ENCODE measurements around the gene TIAL1.
"Not testable (repeated sequence)": the region's sequence is repeated elsewhere in the genome, so short reads cannot be mapped to it uniquely, and the experiment has no call there.

TIAL1 gene

DNA sequence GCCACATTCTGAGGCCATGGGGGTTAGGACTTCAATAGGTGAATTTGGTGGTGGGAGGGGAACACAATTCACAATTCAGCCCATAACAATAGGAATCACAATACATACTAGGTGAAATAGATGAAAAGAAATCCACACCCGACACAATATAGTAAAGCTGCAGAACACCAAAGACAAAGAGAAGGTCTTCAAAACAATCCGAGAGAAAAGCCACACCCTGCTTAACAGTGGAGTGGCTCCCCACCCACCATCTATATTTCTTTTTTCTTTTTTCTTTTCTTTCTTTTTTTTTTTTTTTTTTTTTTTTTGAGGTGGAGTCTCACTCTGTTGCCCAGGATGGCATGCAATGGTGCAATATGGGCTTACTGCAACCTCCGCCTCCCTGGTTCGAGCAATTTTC lies 14.7 kb upstream of the TIAL1 start:
- DNase-seq, result no peak

DNA sequence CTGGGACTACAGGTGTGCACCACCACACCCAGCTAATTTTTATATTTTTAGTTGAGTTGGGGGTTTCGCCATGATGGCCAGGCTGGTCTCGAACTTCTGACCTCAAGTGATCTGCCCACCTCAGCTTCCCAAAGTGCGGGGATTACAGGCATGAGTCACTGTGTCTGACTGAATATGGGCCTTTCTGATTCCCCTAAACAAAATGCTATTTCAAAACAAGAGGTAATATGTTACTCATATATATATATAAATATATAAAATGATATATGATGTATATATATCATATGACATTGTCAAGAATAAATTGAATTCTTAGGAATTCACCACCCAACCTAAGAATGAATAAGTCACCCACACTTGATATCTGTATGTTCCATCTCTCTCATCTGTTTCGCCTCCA lies 12.8 kb upstream of the TIAL1 start:
- DNase-seq, result no peak

DNA sequence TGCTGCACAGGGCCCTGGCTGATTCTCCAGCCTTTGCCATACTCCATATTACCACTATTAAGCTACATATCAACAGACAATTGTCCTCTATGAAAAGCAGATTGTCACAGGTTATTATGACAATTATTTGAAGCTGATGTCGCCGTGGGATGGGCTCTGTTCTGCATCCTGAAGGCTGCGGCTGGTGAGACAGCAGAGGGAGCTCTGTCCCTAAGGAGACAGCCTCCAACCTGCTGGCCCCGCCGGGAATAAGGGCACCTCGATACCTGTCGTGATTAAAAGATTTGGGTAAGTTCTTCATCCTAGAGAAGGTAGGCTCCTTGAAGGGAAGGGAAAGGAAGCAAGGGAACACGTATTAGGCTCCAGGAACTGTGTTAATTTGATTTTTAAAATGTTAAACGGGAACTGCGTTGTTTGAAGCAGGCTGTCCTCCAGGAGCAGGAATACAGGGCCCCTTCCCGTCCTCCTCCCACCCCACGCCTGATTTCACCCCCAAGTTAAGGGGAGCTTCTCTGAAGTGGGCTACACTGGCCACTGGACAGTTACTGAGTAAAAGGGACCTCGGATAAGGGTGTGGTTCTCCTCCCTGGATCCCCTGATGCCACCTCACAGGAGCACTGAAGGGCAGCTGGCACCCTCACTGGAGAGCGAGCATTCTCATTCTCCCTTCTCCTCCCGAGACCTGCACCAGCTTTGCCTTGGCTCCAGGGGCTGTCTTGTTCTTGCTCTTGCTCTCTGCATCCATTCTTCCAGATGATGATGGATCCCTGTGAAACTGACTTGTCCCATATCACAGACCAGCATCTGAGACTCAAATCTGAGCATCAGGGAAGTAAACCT lies 11.8 kb upstream of the TIAL1 start:
- no peak for DNase-seq

DNA sequence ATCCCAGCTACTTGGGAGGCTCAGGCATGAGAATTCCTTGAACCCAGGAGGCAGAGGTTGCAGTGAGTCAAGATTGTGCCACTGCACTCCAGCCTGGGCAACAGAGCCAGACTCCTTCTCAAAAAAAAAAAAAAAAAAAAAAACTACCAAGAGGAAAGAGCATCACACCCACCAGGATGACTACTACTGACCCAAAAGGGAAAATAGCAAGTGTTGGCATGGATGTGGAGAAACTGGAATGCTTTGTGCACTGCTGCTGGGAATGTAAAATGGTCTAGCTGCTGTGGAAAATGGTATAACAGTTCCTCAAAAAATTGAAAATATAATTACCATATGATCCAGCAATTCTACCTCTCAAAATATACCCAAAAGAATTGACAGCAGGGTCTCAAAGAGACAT lies 7.7 kb upstream of the TIAL1 start:
- no peak for DNase-seq

DNA sequence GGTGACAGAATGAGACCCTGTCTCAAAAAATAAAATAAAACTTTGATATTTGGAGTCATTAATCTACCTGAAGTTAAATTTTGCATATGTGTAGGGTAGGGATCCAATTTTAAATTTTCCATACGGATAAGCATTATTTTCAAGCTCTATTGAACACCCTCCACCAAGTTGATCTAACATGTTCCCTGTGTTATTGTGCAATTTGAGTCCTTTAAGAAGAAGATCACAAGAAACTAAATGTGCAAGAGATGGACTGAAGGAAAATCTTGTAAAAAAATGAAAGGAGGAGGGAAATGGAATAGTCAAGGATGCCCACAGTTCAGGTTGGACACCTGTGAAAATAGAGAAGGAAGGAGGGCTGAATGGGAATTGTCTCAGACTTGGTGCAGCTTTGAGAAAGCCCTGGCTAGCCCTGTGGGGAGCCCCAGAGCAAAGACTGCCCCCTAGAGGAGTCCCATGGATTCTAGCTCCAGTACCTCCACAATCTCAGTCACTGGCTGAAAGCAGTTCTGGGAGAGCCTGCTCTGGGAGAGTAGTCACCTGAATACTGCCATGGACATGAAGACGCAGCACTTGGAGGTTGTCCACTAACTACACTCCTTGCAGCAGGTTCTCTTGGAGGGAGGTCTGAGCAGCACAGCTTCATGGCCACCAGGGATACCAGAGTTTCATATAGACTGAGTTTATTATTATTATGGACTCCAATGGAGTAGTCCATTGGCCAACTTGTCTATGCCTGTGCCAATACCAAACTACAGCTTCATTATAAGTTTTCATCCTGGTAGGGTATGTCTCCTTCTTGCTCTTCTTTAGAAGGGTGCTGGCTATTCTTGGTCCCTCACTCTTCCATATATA lies 5.7 kb upstream of the TIAL1 start:
- DNase-seq, result no peak

DNA sequence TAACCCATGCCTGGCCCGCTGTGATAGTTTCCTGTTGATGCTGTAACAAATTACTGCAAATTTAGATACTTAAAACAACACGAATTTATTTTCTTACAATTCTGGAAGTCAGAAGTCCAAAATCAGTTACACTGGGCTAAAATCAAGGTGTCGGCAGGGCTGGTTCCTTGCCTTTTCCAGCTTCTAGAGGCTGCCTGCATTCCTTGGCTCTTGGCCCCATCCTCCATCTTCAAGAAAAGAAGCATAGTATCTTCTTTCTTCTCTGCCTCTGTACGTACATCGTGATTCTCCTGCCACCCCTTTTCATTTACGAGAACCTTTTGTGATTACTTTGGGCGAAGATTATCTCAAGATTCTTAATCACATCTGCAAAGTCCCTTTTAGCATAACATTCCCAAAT lies 1.6 kb upstream of the TIAL1 start:
- no peak for DNase-seq

DNA sequence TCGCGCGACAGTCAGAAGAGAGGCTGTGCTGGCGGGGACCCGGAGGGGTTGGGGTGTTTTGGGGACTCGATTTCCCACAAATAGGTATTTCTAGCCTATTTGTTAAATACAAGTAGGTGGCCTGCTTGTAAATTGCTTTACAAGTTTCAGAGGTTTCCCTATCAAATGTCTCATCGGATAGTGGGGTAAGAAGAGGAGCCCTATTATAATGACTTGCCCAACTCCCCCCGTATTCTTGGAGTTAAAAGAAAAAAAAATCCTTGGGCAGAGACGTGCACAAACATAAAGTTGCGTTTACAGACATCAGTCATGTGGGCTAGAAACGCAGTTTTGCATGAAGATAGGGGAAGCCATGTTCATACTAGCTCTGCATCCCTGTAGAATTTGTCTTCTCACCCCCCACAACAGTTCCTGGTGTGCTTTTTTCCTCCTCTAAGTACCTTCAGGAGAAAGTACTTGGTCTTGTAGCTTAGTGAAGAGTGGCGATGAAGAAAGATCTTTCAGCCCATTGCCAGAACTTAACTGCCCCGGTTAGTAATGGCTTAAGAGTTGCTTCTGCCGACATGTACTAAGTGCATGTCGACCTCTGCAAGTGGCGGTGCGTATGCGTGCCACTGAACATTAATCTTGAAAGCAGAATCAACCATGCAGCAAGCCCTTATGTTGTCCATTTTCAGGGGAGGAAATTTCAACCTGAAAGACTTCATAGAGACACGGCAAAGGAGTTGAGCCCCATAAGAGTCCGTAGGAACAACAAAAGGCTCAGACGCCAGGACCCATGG lies 832 bp upstream of the TIAL1 start:
- no peak for DNase-seq

DNA sequence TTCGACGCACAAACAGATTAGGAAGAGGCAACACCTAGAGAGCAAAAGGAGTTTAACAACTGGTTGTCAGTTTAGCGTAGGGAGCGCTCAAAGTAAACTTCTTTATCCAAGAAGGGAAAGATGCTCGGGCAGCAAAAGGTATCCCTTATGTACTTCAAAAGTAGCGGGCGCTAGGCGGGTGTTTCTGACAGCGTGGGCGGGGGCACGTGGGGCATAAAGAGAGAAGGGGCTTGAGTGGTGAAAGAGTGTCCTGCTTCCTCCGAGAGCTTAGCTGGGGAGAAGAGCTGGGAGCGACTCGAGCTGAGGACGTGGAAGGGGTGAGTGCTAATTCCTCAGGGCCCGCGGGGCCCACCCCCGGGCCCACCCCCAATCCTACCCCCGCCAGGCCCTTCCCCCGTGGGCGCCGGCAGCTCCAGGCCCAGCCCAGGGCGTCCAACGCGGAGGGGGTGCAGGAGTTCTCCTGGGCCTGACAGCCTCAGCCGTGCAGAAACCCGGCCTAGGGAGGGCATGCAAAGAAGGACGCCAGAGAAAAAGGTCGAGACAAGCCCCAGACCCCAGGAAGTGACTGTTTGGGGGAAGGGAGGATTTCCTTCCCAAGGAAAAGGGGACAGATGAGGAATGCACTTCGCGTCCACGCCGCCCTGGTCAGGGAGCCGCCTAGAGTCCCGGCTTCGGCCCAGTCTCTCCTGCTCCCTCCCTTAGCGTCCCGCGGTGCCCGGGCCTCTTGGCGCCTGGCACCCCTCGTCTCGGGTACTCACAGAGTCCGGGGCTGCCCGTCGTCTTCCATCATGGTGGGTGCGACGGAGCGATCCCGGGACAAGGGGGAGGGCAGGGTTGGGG lies 868 bp downstream of the TIAL1 start:
- DNase-seq, result no peak

DNA sequence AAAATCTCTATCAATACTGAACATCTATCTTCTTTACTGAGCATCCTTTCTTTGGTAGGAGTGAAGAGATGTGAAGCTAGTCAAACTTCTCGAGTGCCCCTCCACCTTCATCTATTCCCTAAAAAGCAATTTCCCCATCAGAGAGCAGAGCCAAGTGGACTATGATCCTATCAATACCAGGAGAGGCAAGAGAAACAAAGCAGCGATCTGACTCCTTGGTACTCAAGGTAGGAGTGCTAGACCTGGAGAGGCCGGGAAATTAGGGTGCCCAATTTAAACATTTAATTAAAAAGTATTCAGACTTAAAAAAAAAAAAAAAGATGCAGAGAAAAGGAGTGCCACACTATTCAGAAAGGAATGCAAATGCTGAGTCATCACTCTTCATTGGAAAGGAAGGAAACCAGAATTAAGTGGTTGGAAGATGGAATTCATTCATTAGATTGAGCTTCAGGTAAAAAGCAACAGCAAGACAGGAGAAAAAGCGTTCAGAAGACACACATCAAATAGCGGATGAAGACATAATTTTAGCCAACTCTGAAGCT lies 1.6 kb downstream of the TIAL1 start:
- DNase-seq, result no peak

DNA sequence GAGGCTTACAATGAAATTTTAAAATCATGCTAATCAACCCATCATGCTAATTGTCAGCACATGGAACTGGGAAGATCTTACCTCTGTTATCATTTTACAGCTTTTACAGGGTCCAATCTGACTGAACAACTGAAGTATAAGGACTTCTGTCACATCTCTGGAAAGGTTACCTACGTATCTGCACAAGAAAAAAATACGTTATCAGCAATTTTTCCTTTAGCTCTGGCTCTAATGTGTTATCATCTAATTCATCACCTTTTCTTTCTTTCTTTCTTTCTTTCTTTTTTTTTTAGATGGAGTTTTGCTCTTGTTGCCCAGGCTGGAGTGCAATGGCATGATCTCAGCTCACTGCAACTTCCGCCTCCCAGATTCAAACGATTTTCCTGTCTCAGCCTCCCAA lies 8.7 kb downstream of the TIAL1 start:
- DNase-seq, result no peak

DNA sequence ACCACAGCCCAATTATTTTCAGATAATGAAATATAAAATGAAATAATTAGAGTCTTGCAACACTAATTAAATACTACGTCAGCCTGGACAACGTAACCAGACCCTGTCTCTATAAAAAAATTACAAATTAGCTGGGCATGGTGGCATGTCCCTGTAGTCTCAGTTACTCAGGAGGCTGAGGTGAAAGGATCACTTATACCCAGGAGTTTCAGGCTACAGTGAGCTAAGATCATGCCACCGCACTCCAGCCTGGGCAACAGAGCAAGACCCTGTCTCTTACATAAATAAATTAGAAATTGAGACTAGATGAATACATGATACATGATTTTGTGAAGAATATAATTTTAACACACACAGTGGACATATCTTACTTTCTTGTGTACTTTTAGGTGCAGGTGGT lies 18.4 kb downstream of the TIAL1 start:
- no peak for DNase-seq

DNA sequence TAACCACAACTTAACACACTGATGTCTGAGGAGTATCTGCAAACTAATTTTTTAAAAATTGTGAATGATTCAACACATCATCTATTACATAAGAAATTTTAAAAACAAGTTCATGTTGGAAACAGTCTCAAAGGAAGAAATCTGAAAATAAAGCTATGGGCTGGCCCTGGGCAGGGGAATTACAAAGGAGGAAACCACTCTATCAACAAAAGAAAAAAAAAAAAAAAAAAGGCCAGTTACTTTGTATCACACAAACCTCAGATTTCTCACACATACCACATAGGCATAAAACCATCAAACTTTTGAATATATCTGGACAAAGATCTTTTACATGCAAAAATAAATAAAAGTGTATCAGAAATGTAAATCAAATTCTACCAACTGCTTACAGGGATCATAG lies 20.8 kb downstream of the TIAL1 start:
- no peak for DNase-seq

DNA sequence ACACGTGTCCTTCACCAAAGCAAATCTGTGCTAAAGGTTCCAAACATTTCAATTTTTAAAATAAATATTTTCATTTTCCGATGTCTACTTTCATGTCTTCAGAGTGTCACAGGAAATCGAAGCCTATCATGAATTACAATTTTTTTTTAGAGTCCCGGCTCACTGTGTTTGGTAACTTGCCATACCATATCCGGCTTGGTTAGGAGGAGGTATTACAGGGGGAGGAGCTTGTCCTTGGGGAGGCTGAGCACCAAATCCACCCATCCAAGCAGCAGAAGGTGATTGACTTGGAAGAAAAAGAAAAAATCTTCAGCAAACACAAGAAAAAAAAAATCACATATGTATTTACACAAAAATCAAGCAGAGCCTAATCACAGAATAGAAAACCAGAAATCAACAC lies 21.3 kb downstream of the TIAL1 start:
- no peak for DNase-seq

DNA sequence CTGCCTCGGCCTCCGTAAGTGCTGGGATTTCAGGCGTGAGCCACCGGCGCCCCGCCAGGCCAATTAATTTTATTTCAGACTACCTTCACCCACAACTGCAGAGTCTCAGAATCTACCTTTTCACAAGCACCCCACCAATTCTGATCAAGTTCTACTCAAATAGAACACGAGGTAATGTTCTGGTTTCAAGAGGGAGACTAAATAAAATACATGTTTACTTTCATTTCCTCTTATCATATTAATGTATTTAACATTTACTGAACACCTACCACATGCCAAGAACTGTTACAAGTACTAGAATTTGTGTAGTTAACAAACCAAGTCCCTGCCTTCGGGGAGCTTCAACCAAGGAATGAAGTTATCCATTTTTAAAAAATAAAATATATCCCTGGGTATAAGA lies 28.8 kb downstream of the TIAL1 start:
- no peak for DNase-seq

DNA sequence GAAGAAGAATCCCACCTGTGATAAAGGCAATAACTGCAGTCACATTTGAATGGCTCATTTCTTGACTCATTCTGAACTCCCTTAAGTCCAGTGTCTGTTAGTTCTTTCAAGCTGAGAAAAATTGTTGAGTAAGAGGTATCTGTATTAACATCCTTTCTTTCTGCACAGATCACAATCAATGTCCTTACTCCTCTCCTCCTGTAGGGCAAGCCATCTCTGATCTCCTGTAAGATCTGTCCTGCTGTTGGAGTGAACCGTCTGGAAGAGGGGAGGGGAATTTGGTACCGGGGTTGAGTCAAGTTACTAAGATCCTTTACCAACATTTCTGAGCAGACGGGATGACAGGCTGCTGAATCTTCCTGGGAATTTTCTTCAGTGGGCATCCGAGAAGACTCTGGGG lies 34.7 kb downstream of the TIAL1 start:
- DNase-seq, result no peak

DNA sequence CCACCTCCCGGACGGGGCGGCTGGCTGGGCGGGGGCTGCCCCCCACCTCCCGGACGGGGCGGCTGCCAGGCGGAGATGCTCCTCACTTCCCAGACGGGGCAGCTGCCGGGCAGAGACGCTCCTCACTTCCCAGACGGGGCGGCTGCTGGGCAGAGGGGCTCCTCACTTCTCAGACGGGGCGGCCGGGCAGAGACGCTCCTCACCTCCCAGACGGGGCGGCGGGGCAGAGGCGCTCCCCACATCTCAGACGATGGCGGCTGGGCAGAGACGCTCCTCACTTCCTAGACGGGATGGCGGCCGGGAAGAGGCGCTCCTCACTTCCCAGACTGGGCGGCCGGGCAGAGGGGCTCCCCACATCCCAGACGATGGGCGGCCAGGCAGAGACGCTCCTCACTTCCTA lies 37.3 kb downstream of the TIAL1 start:
- not testable (repeated sequence) for DNase-seq

DNA sequence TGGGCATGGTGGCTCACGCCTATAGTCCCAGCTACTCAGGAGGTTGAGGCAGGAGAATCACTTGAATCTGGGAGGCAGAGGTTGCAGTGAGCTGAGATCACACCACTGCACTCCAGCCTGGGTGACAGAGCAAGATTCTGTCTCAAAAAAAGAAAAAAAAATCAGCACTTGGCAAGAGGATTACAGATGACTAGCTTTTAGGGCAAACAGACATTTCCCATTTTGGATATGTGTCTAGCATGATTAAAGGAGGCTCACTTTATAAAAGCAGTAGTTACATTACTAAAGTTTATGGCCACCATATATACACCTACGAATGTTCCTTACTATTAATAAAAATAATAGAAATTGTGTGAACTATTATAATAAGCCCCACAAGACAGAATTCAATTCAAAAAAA lies 40.7 kb downstream of the TIAL1 start:
- DNase-seq, result not testable (repeated sequence)

DNA sequence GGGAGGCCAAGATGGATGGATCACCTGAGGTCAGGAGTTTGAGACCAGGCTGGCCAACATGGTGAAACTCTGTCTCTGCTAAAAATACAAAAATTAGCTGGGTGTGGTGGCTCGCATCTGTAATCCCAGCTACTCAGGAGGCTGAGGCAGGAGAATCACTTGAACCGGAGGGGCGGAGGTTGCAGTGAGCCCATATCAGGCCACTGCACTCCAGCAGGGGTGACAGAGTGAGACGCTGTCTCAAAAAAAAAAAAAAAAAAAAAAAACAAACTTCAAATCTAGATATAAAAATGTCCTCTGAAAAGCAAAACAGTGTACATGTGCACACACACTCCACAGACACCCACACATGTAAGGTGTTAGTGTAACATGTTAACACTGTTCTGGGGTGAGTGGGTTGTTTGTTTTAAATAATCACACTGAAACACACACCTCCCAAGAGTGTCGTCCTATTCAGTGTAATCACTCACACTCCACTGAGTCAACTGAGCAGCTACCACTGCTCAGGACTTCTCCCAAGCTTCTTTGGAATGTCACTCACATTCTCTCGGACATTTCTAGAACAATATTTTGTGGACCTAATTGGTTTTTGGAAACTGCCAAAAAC lies 41.5 kb downstream of the TIAL1 start:
- no peak for DNase-seq

DNA sequence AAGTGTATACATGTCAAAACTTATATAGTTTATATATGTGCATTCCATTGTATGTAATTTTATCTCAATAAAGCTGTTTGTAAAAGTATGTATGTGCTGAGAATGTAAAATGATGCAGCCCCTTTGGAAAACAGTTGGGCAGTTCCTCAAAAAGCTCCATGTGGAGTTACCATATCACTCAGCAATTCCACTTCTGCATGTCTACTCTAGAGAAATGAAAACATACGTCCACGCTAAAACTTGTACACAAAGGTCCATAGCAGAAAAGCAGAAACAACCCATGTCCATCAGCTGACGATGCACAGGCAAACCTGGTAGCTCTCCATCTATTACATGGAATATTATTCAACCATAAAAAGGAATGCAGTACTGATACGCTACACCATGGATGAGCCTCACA lies 45.9 kb downstream of the TIAL1 start:
- DNase-seq, result no peak

DNA sequence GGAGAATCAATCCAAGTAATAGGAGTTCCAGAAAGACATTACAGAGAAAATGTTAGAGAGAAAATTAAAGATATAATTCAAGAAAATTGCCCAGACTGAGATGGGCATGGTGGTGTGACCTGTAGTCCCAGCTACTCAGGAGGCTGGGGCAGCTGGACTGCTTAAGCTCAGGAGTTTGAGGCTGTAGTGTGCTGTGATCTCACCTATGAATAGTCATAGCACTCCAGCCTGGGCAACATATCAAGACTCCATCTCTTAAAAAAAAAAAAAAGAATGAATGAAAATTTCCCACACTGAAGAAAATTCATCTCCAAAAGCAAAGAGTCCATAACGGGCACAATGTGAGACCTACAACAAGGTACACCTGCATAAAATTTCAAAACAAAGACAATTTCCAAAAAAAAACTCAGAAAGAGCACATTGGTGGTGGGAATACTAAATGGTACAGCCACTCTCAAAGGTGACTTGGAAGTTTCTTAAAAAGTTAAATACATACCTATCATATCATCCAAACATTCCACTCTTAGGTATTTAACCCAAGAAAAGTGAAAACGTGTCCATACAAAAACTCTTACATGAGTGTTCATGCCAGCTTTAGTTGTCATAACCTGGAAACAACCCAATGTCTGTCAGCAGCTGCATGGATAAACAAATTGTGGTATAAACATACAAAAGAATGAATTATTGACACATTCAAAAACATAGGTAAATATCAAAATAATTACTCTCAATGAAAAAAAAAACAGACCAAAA lies 47.3 kb downstream of the TIAL1 start:
- no peak for DNase-seq

DNA sequence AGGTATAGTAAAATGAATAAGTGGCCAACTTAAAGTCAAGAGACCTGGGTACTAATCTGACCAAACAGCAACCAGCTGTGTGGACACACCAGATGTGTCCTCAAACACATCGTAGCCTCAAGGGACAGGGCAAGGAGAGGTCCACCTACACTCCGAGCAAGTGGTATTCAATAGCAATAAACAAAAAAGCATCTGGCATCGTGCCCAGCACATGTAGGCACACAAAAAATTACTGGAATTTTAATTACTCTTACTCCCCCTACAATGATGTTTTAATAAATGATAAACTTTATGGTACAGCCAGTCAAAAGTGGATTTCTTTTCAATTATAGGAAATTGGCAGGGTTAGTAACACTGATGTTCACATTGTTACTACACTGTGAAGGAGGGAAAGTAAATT lies 50.8 kb downstream of the TIAL1 start:
- no peak for DNase-seq
